ENCODE data around the gene GPAT3.
"Not testable (repeated sequence)": the region's sequence is repeated elsewhere in the genome, so short reads cannot be mapped to it uniquely, and the experiment has no call there.

Gene GPAT3

DNA sequence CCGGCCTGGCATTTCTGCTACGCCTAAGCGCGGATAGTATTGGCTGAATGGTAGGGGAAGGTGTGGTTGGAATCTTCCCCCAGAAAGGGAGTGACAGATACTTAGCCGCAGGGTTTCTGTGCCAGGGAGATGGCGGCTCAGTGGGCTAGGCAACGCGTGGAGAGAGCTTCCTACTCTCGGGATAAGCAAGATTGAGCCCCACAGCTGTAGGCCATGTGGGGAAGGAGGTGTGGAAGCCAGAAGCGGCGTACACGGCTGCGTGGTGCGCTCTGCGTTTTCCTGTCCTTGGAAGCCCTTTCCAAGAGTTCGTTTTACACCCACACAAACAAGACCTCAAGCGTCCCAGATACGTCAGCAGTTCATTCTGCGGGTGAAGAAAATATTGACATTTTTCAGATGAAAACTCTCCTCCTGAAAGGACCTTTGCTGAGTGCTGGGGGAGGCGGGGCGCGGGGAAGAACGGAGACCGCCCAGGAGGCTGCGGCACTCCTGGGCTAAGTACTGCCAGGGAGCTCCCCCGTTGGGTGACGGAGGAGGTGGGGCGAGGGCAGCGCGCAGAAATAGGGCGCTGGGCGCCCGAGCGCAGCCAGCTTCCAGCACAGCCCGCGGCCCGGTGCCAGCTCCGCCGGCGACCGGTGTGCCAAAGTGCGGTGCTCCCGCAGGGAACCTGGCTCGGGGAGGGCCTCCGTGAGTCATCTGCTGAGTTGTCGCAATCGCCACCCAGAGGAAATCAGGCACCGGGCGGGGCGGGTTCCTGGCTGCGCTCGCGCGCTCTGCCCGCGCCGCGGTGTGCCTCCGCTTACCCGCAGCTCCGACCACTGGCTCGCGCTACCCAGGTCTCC, at the start of gene GPAT3:
TSS of gene GPAT3 (plus strand) at position 589 of the 842 bp plus-strand sequence. CDS start 515 bp downstream, outside the sequence.
- no peaks in the 10 kb centered on the region for H3K36me3 ChIP-seq (ENCODE audit: control insufficient read depth, insufficient read depth, low read length)
- TF ChIP-seq, protein P1, sequence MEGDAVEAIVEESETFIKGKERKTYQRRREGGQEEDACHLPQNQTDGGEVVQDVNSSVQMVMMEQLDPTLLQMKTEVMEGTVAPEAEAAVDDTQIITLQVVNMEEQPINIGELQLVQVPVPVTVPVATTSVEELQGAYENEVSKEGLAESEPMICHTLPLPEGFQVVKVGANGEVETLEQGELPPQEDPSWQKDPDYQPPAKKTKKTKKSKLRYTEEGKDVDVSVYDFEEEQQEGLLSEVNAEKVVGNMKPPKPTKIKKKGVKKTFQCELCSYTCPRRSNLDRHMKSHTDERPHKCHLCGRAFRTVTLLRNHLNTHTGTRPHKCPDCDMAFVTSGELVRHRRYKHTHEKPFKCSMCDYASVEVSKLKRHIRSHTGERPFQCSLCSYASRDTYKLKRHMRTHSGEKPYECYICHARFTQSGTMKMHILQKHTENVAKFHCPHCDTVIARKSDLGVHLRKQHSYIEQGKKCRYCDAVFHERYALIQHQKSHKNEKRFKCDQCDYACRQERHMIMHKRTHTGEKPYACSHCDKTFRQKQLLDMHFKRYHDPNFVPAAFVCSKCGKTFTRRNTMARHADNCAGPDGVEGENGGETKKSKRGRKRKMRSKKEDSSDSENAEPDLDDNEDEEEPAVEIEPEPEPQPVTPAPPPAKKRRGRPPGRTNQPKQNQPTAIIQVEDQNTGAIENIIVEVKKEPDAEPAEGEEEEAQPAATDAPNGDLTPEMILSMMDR (IDR thresholded peaks at IDR 0.05; ENCODE audit: insufficient read depth, low read length, poor library complexity, severe bottlenecking), result no peak
- peak; percentile 46 for DNase-seq (ENCODE audit: extremely low read depth, insufficient read length)
- no peaks in the 10 kb centered on the region for H3K27me3 ChIP-seq (replicated peaks; ENCODE audit: control insufficient read depth, insufficient read depth, low read length)
- H3K4me3 ChIP-seq (replicated peaks; ENCODE audit: low read depth, low read length), result peak within 1 kb of the TSS; percentile 68

DNA sequence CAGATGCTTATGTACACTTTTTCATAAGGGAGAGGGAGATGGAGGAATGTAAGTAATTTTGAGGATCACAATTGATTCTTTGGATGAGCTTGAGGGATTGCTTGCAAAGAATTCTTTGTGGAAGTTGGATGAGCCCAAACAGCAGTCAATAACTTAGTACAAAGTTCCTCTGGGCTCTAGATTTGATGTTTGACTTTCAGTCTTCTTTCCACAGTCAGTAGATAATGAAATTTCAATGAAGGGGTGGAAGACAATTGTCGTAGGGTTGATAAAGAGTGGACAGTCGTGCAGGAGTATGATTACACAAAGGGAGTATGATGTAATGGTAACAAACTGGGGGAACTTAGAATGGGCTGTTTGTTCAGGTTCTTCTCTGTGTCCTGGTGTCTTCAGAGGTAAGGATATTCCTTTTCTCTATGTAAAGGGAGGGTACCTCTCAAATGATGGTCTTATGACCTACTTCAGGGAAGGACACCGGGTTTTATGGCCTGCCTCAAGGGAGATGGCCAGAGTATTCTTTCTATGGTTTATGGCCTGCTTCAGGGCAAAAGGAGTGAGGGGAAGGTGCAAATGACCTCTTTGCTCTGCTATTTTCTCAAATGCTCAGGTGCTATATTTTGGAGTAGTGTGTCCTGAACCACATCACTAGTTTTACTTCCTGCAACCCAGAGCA, 49.3 kb upstream of the GPAT3 start:
- H3K27me3 ChIP-seq (replicated peaks; ENCODE audit: control insufficient read depth, insufficient read depth, low read length), result no peaks in the 10 kb centered on the region
- H3K4me3 ChIP-seq (replicated peaks; ENCODE audit: low read depth, low read length), result no peak overlapping the region
- no peaks in the 10 kb centered on the region for H3K36me3 ChIP-seq (ENCODE audit: control insufficient read depth, insufficient read depth, low read length)
- TF ChIP-seq, protein P1 (IDR thresholded peaks at IDR 0.05; ENCODE audit: insufficient read depth, low read length, poor library complexity, severe bottlenecking), result no peak
- DNase-seq (ENCODE audit: extremely low read depth, insufficient read length), result no peak

DNA sequence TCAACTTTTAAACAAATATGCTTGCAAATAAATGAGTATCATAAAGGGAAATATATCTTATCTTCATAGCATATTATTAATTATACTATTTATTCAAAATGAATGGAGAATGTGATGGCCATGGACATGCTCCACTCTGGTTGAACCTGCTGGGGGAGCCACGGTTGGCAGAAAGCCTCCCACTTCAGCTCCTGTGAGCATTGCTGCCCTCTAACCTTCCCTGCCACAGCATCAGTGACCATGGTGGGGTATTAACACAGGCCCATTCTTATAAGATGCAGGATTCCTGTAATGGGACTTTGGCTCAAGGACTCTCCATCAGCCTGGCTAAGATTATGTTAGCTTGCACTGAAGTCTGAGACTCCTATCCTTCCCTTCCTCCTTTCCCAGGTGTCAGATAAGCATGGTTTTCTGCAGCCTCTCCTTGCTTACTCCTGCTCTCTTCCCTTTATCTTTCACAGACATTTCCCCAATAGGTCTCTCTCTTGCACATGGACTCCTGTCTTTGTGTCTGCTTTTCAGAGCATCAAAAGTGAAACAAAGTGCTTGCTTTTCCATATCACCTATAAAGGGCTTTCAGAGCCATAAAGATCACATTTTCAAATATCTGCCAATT, 46.1 kb upstream of the GPAT3 start:
- no peak for DNase-seq (ENCODE audit: extremely low read depth, insufficient read length)
- H3K27me3 ChIP-seq (replicated peaks; ENCODE audit: control insufficient read depth, insufficient read depth, low read length), result no peaks in the 10 kb centered on the region
- H3K36me3 ChIP-seq (ENCODE audit: control insufficient read depth, insufficient read depth, low read length), result no peaks in the 10 kb centered on the region
- TF ChIP-seq, protein P1 (IDR thresholded peaks at IDR 0.05; ENCODE audit: insufficient read depth, low read length, poor library complexity, severe bottlenecking), result no peak
- no peak overlapping the region for H3K4me3 ChIP-seq (replicated peaks; ENCODE audit: low read depth, low read length)

DNA sequence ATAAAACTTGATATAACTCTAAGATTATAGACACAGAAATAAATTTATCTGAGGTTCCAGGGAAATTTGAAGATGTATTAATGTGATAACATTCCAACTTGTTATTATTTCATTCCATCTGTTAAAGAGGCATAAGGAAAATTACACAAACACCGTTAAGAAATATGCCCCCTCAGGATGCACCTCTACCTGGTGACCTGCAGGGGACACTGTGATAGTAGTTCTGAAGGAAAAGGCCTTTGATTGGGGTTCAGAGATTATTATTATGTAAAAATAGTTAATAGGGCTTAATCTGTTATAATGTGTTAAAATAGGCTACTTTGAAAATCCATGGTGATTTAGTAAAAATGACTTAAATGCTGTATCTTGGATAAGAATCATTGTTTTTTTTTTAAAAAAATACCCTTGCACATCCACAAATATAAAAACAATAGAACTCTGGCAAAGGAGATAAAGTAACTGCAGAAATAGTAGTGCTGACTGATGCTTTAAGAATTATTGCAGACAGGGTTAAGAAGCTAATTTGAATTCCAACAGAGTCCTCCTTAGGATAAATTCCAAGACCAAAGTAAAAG, 44.9 kb upstream of the GPAT3 start:
- TF ChIP-seq, protein P1 (IDR thresholded peaks at IDR 0.05; ENCODE audit: insufficient read depth, low read length, poor library complexity, severe bottlenecking), result peak; percentile 91
- DNase-seq (ENCODE audit: extremely low read depth, insufficient read length), result no peak

DNA sequence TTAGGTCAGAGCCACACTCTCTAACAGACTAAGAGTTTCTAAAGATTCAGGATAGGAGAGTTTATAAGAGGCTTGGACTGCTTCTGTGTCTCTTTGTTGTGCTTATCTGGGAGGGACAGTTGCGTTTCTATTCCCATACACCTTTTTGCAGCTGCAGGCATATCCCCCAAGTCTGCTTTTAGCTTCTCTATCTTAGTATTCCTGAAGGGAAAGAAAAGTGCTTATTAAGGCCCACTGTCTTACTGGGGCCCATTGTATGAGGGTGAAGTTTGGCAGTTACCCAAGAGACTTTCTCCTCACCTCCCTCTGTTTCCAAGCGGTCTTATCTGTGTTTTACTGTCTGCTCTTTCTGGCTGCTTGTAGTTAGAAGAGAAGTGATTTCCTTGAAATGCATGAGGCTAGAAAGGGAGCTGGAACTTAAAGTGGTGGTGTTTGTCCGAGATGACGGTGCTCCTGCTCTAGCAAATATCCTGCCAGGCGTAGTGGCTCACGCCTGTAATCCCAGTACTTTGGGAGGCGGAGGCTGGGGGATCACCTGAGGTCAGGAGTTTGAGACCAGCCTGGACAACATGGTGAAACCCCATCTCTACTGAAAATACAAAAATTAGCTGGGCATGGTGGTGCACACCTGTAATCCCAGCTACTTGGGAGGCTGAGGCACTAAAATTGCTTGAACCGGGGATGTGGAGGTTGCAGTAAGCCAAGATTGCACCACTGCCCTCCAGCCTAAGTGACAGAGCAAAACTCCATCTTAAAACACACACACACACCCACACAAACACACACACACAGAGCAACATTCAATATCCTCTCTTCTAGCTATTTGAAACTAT, 39.6 kb upstream of the GPAT3 start:
- not testable (repeated sequence) for H3K4me3 ChIP-seq (replicated peaks; ENCODE audit: low read depth, low read length); H3K36me3 ChIP-seq (ENCODE audit: control insufficient read depth, insufficient read depth, low read length); DNase-seq (ENCODE audit: extremely low read depth, insufficient read length); H3K27me3 ChIP-seq (replicated peaks; ENCODE audit: control insufficient read depth, insufficient read depth, low read length)

More for the DNA sequence above, 44.9 kb upstream of the GPAT3 start:
- no peaks in the 10 kb centered on the region for H3K27me3 ChIP-seq (replicated peaks; ENCODE audit: control insufficient read depth, insufficient read depth, low read length)
- H3K4me3 ChIP-seq (replicated peaks; ENCODE audit: low read depth, low read length), result no peak overlapping the region
- H3K36me3 ChIP-seq (ENCODE audit: control insufficient read depth, insufficient read depth, low read length), result no peaks in the 10 kb centered on the region
